SK-N-MC (cell line): Measurements from ENCODE around the gene ESYT1.

Source experiments
- FOXP2 ChIP-seq: optimal IDR thresholded peaks from 2 replicates; pipeline ENCODE3; 2011; ENCODE audit warnings: mild to moderate bottlenecking, moderate library complexity; ENCODE audit not compliant: insufficient read depth; ENCODE audit errors: extremely low read length, control extremely low read depth
- POLR2AphosphoS5 ChIP-seq: IDR thresholded peaks from 2 replicates; pipeline ENCODE4 v1.6.1; 2012; ENCODE audit warnings: mild to moderate bottlenecking, low read depth, low read length, borderline replicate concordance

GRCh38 chr12:56158926-56159461 lies 30.9 kb downstream of the ESYT1 start:
- TF ChIP-seq POLR2AphosphoS5 (peak; percentile 8; the same call in 1 of the 2 replicates), FOXP2 (no peak)
